HEK293 (cell line): Measurements from ENCODE around the gene SLC25A13.
A peak's percentile ranks its signal among the peaks of the same experiment; 100 is the strongest.

Source experiments
- ELK4 ChIP-seq: IDR thresholded peaks from 2 replicates; pipeline ENCODE4 v1.6.1; 2011; ENCODE audit warnings: mild to moderate bottlenecking, low read depth, low read length, borderline replicate concordance
- GLI2 ChIP-seq: fragments of 450-650 bp; formaldehyde crosslinking; IDR thresholded peaks from 2 replicates; pipeline ENCODE4; 2017; ENCODE audit warnings: missing biosample characterization, missing genetic modification characterization, low read depth, borderline replicate concordance
- GLI4 ChIP-seq: fragments of 450-650 bp; formaldehyde crosslinking; IDR thresholded peaks from 2 replicates; pipeline ENCODE4 v1.5.1; 2016; ENCODE audit warnings: missing biosample characterization, missing genetic modification characterization
- GLIS2 ChIP-seq: fragments of 450-650 bp; formaldehyde crosslinking; IDR thresholded peaks from 2 replicates; pipeline ENCODE4 v1.5.1; 2016; ENCODE audit warnings: missing biosample characterization, missing genetic modification characterization
- HIC1 ChIP-seq: fragments of 450-650 bp; formaldehyde crosslinking; IDR thresholded peaks from 2 replicates; pipeline ENCODE4 v1.5.1; 2016; ENCODE audit warnings: missing biosample characterization, missing genetic modification characterization
- RBAK ChIP-seq: fragments of 450-650 bp; formaldehyde crosslinking; IDR thresholded peaks from 2 replicates; pipeline ENCODE4 v1.5.1; 2016; ENCODE audit warnings: missing biosample characterization, missing genetic modification characterization
- TSHZ1 ChIP-seq: fragments of 450-650 bp; formaldehyde crosslinking; IDR thresholded peaks from 2 replicates; pipeline ENCODE4 v1.5.1; 2016; ENCODE audit warnings: missing biosample characterization, missing genetic modification characterization, borderline replicate concordance
- ZBTB6 ChIP-seq: fragments of 450-650 bp; formaldehyde crosslinking; IDR thresholded peaks from 2 replicates; pipeline ENCODE4 v1.5.1; 2017; ENCODE audit warnings: missing biosample characterization, missing genetic modification characterization
- ZEB2 ChIP-seq: fragments of 450-650 bp; formaldehyde crosslinking; IDR thresholded peaks from 2 replicates; pipeline ENCODE4 v1.5.1; 2016; ENCODE audit warnings: missing biosample characterization, missing genetic modification characterization
- ZNF10 ChIP-seq: fragments of 450-650 bp; formaldehyde crosslinking; IDR thresholded peaks from 2 replicates; pipeline ENCODE4 v1.5.1; 2017; ENCODE audit warnings: missing biosample characterization, missing genetic modification characterization
- ZNF133 ChIP-seq: fragments of 450-650 bp; formaldehyde crosslinking; IDR thresholded peaks from 2 replicates; pipeline ENCODE4 v1.5.1; 2016; ENCODE audit warnings: missing biosample characterization, missing genetic modification characterization
- ZNF174 ChIP-seq: fragments of 450-650 bp; formaldehyde crosslinking; IDR thresholded peaks from 2 replicates; pipeline ENCODE4 v1.5.0; 2017; ENCODE audit warnings: missing biosample characterization, mild to moderate bottlenecking, missing genetic modification characterization
- ZNF18 ChIP-seq: fragments of 450-650 bp; formaldehyde crosslinking; IDR thresholded peaks from 2 replicates; pipeline ENCODE4 v1.5.1; 2016; ENCODE audit warnings: missing biosample characterization, missing genetic modification characterization
- ZNF19 ChIP-seq: fragments of 450-650 bp; formaldehyde crosslinking; IDR thresholded peaks from 2 replicates; pipeline ENCODE4; 2016; ENCODE audit warnings: missing biosample characterization, missing genetic modification characterization, low read depth
- ZNF202 ChIP-seq: fragments of 450-650 bp; formaldehyde crosslinking; IDR thresholded peaks from 2 replicates; pipeline ENCODE4 v1.5.1; 2016; ENCODE audit warnings: missing biosample characterization, missing genetic modification characterization, borderline replicate concordance
- ZNF23 ChIP-seq: fragments of 450-650 bp; formaldehyde crosslinking; IDR thresholded peaks from 2 replicates; pipeline ENCODE4 v1.5.1; 2016; ENCODE audit warnings: missing biosample characterization, missing genetic modification characterization, borderline replicate concordance
- ZNF24 ChIP-seq: fragments of 450-650 bp; formaldehyde crosslinking; IDR thresholded peaks from 2 replicates; pipeline ENCODE4 v1.5.1; 2016; ENCODE audit warnings: missing biosample characterization, missing genetic modification characterization
- ZNF37A ChIP-seq: fragments of 450-650 bp; IDR thresholded peaks from 2 replicates; pipeline ENCODE4 v1.5.1; 2018; ENCODE audit warnings: missing biosample characterization, missing genetic modification characterization
- ZNF404 ChIP-seq: fragments of 450-650 bp; formaldehyde crosslinking; IDR thresholded peaks from 2 replicates; pipeline ENCODE4 v1.5.1; 2017; ENCODE audit warnings: missing biosample characterization, missing genetic modification characterization
- ZNF510 ChIP-seq: fragments of 450-650 bp; formaldehyde crosslinking; IDR thresholded peaks from 2 replicates; pipeline ENCODE4 v1.5.1; 2018; ENCODE audit warnings: mild to moderate bottlenecking, missing genetic modification characterization, missing biosample characterization; ENCODE audit not compliant: insufficient replicate concordance
- ZNF513 ChIP-seq: fragments of 450-650 bp; IDR thresholded peaks from 2 replicates; pipeline ENCODE4 v1.5.1; 2018; ENCODE audit warnings: missing biosample characterization, missing genetic modification characterization
- ZNF558 ChIP-seq: fragments of 450-650 bp; formaldehyde crosslinking; IDR thresholded peaks from 2 replicates; pipeline ENCODE4 v1.5.1; 2016; ENCODE audit warnings: missing biosample characterization, missing genetic modification characterization
- ZNF621 ChIP-seq: fragments of 450-650 bp; formaldehyde crosslinking; IDR thresholded peaks from 2 replicates; pipeline ENCODE4 v1.5.1; 2017; ENCODE audit warnings: missing biosample characterization, missing genetic modification characterization
- ZNF623 ChIP-seq: fragments of 450-650 bp; formaldehyde crosslinking; IDR thresholded peaks from 2 replicates; pipeline ENCODE4 v1.5.1; 2016; ENCODE audit warnings: missing biosample characterization, missing genetic modification characterization
- ZNF629 ChIP-seq: fragments of 450-650 bp; formaldehyde crosslinking; IDR thresholded peaks from 2 replicates; pipeline ENCODE4 v1.5.1; 2017; ENCODE audit warnings: missing biosample characterization, missing genetic modification characterization
- ZNF658 ChIP-seq: fragments of 450-650 bp; formaldehyde crosslinking; IDR thresholded peaks from 2 replicates; pipeline ENCODE4; 2016; ENCODE audit warnings: missing biosample characterization, missing genetic modification characterization
- ZNF704 ChIP-seq: fragments of 450-650 bp; formaldehyde crosslinking; IDR thresholded peaks from 2 replicates; pipeline ENCODE4 v1.5.1; 2016; ENCODE audit warnings: missing biosample characterization, missing genetic modification characterization
- ZNF791 ChIP-seq: fragments of 450-650 bp; formaldehyde crosslinking; IDR thresholded peaks from 2 replicates; pipeline ENCODE4 v1.5.1; 2016; ENCODE audit warnings: missing biosample characterization, missing genetic modification characterization

The SLC25A13 gene

GRCh38 chr7:96303686-96304443 is 18.0 kb downstream of the SLC25A13 start (continued):
- TF ChIP-seq HIC1 (tag by site-specific recombination) (peak; percentile 41; the same call in 1 of the 2 replicates), GLI2 (tag by site-specific recombination) (peak; percentile 64; the same call in 1 of the 2 replicates), ZNF629 (tag by site-specific recombination) (peak; percentile 91), ZNF513 (tag by site-specific recombination) (no peak), GLI4 (tag by site-specific recombination) (no peak), ZEB2 (0 out of 2 replicates have a peak, but pooled peaks have one; percentile 53), GLIS2 (tag by site-specific recombination) (peak; percentile 61), ZNF510 (no peak), ZNF133 (no peak), ZBTB6 (peak; percentile 7; the same call in 1 of the 2 replicates), ZNF19 (tag by site-specific recombination) (no peak), ZNF791 (tag by site-specific recombination) (no peak), ZNF621 (no peak), ZNF623 (no peak), ZNF18 (tag by site-specific recombination) (0 out of 2 replicates have a peak, but pooled peaks have one; percentile 13), ZNF174 (no peak), ZNF658 (tag by site-specific recombination) (no peak), ELK4 (no peak), RBAK (tag by site-specific recombination) (no peak), ZNF37A (no peak), ZNF10 (peak; percentile 92), ZNF558 (tag by site-specific recombination) (no peak), ZNF202 (no peak), ZNF24 (tag by site-specific recombination) (no peak), ZNF404 (tag by site-specific recombination) (no peak), ZNF23 (tag by site-specific recombination) (no peak), TSHZ1 (tag by site-specific recombination) (peak; percentile 49; the same call in 1 of the 2 replicates), ZNF704 (no peak)
